GM19372 (cell line): ENCODE results near the gene STON2.
"Not testable (repeated sequence)": the region's sequence is repeated elsewhere in the genome, so short reads cannot be mapped to it uniquely, and the experiment has no call there.

ENCODE experiments used
- ATAC-seq: cut with Tn5 transposase; IDR thresholded peaks from one replicate; pipeline ENCODE4 v1.9.1; 2021; ENCODE audit warnings: mild to moderate bottlenecking, low read depth, moderate library complexity; ENCODE audit not compliant: unreplicated experiment

The STON2 gene

DNA sequence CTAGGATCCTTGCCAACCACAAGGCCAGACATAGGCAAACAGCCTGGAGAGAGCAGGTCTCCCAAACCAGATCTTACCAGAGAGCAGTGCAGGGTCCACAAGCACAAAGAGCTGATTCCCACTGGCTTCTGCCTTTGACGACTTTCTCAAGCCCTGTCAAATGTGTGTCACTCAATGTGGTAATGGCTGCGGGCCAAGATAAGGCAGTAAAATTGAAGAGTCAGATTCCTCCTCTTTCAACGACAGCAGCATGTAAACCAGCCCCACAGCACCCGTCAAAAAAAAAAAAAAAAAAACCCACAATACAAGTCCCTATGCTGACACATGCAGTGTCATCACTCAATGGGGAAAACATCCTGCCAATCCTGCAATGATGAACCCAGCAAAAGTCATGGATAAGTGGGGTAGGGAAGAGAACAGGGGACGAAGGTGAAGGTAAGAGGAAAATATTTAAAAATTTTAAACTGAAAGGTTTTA lies at the start of gene STON2:
Gene STON2 (minus strand): TSS at position 123 of the 477 bp plus-strand sequence. CDS start 1,942 bp downstream, outside the sequence.
- no peak for ATAC-seq

DNA sequence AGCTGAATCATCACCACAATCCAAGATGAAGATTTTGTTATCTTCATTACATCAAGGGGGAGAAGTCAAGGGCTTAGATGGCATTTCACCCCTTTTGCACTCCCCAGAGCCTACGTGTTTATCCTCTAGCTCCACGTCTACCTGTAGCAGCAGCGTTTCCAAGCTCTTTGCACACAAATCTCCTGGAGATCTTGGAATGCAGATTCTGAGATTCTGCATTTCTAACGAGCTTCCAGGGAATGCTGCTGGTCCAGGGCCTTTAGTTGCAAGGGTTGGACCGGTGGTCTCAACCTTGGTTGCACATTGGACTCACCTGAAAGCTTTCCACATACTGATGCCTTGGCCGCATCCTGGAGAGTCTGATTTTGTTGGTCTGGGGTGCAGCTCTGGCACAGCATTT lies 49.5 kb upstream of the STON2 start:
- no peak for ATAC-seq

DNA sequence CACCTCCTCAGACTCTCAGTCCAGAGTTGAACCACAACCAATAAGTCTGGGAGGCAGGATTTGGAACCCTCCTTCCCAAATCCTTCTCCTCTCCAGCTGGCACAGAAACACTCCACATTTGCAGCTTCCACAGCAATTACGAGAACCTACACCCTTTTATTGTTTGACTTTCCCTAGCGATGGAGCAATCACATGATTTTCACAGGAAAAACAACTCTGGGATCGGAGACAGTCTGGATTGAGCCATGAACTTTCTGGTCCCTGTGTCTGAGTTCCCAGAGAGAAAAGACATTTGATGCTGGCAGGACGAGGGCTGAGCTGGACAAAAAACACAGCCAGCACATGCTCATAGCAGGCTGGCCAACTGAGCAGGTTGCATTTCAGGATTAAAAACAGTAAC lies 49.0 kb upstream of the STON2 start:
- ATAC-seq = no peak

- ATAC-seq = no peak
Observed at GRCh38 chr14:81447021-81447764, 47.1 kb upstream of the STON2 start.

- no peak for ATAC-seq
Observed at GRCh38 chr14:81446279-81447007, 46.3 kb upstream of the STON2 start.

- ATAC-seq = no peak
Observed at GRCh38 chr14:81441626-81442134, 41.6 kb upstream of the STON2 start.

GRCh38 chr14:81440041-81440440 lies 39.9 kb upstream of the STON2 start:
- ATAC-seq = no peak

- ATAC-seq = no peak
Observed at GRCh38 chr14:81437244-81437643, 37.1 kb upstream of the STON2 start.

GRCh38 chr14:81436296-81437138 lies 36.4 kb upstream of the STON2 start:
- ATAC-seq = peak; percentile 60

- peak; percentile 40 for ATAC-seq
Observed at GRCh38 chr14:81435391-81436295, 35.5 kb upstream of the STON2 start.

- no peak for ATAC-seq
Observed at GRCh38 chr14:81435048-81435390, 34.9 kb upstream of the STON2 start.

DNA sequence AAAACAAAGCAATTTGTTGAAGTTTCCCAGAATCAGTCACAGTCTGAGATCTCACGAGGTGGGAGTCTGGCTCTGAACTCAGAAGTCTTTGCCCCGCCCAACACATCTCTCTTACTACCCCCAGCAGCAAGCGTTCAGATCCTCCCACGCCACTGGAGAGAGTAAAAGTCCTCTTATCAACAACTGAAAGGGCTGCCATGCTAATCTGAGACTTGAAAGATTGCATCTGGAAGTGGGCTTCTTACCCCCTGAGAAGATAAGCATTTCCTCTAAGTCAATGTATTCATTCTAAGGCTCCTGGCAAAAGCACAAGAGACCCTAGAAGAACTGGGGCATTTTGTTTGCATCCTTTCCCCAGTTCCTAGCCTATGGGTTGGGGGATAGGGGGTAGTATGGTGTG lies 34.1 kb upstream of the STON2 start:
- ATAC-seq = no peak

- ATAC-seq = no peak
Observed at GRCh38 chr14:81433378-81433777, 33.3 kb upstream of the STON2 start.

- ATAC-seq = no peak
Observed at GRCh38 chr14:81432219-81432661, 32.1 kb upstream of the STON2 start.

DNA sequence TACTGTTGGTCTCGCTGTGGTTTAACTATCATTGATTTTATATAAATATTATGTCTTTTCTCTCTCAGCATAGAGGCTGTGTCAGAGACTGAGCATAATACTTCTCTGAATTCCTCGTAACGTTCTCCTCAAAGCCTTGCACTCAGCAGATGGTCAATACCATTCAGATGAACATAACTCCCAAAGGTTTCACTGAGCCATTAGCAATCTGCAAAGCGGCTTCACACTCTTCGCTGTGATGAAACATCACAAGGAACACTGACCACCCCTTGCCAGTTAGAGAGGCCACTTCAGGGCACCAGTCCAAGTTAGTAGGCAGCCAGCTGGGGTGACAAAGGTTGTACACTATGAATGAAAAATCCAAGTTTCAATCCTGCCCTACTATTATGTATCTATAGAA lies 30.1 kb upstream of the STON2 start:
- no peak for ATAC-seq

- ATAC-seq = not testable (repeated sequence)
Observed at GRCh38 chr14:81429749-81430148, 29.6 kb upstream of the STON2 start.

- ATAC-seq = no peak
Observed at GRCh38 chr14:81429028-81429427, 28.9 kb upstream of the STON2 start.

DNA sequence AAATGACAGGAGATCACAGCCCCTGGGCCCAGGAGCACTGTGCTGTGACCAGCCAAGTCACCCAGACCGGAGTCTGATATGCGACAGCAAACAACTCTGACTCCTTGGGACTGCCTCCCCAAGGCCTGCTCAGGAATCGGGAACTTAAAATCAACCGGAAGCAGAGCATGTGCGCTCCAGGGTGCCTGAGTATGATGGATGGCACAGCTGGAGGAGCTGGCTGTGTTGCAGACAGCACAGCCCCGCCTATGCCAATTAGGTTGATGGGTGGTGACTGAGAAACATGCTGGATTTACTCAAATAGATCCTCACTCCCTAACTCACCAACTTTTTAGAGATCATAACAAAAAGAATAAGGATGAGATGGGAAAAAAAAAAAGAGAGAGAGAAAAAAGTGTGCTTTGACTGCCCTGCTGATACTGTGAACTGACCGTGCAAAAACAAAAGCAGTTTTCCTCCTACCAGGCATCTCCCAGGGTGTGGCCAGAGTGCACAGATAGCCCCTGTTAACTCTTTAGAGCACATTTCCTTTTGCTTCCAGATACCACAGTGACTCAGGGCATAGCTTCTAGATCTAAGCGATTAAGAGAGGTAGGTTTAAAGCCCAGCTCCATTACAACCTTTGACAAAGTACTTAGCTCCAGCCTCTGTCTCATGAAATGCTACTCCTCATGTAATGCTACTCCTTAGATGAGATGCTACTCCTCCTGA lies 27.4 kb upstream of the STON2 start:
- no peak for ATAC-seq

- no peak for ATAC-seq
Observed at GRCh38 chr14:81423504-81423903, 23.4 kb upstream of the STON2 start.
